H1 (cell line): ENCODE data around the gene ADARB2. TPM values are rescaled to one million over a fixed set of nuclear protein-coding genes. Genes with fewer than 3 reads are reported as not detected.

Source experiments
- CTCF ChIA-PET: fragments of 300-600 bp; sonication (Branson Sonifier 250); formaldehyde crosslinking; loops from one replicate; lab custom pipeline; 2021; ENCODE audit not compliant: partially characterized antibody; lab: Charles Lee
- POLR2A ChIA-PET: fragments of 300-600 bp; sonication (Branson Sonifier 250); formaldehyde crosslinking; loops from one replicate; lab custom pipeline; 2021; ENCODE audit warnings: inconsistent platforms; ENCODE audit not compliant: partially characterized antibody; lab: Charles Lee
- DNase-seq, 2 experiments: peaks; one replicate each; pipeline versions ENCODE4 v3.0.0 to v3.0.0-alpha.2; 2010 to 2022; ENCODE audit warnings: low spot score in 2 of 2, low read depth in 1 of 2, mixed read lengths in 1 of 2
- FAIRE-seq: peaks from 2 replicates; lab custom pipeline; 2011; peaks lifted over from hg19 to GRCh38; lab: Jason Lieb, UNC
- H2AFZ ChIP-seq: 2 replicates; pipeline ENCODE4 v1.8.1; 2012; ENCODE audit warnings: low read length, inconsistent platforms
- H2AK5ac ChIP-seq: 2 replicates; pipeline ENCODE4 v1.6.1; 2013; ENCODE audit warnings: low read depth, low read length
- H2BK120ac ChIP-seq: replicated peaks from 2 replicates; pipeline ENCODE3; 2013; ENCODE audit warnings: low read depth, low read length, inconsistent platforms
- H2BK12ac ChIP-seq: 2 replicates; pipeline ENCODE4 v1.6.1; 2013; ENCODE audit warnings: low read depth, low read length
- H2BK15ac ChIP-seq: 2 replicates; pipeline ENCODE4 v1.6.1; 2013; ENCODE audit warnings: low read length
- H2BK20ac ChIP-seq: 2 replicates; pipeline ENCODE4 v1.6.1; 2013; ENCODE audit warnings: low read length
- H2BK5ac ChIP-seq: 2 replicates; pipeline ENCODE4 v1.6.1; 2013; ENCODE audit warnings: low read depth, low read length
- H3K14ac ChIP-seq: 2 replicates; pipeline ENCODE4 v1.6.1; 2013; ENCODE audit warnings: inconsistent platforms; ENCODE audit not compliant: insufficient read length
- H3K18ac ChIP-seq: 2 replicates; pipeline ENCODE4 v1.6.1; 2013; ENCODE audit warnings: low read length; ENCODE audit errors: extremely low read depth
- H3K23ac ChIP-seq: 2 replicates; pipeline ENCODE4 v1.6.1; 2013; ENCODE audit warnings: inconsistent platforms; ENCODE audit not compliant: insufficient read length
- H3K23me2 ChIP-seq: 2 replicates; pipeline ENCODE4 v1.6.1; 2013; ENCODE audit warnings: low read depth, low read length
- H3K27ac ChIP-seq: 2 replicates; pipeline ENCODE4 v1.6.1; 2011; ENCODE audit warnings: low read depth, low read length, inconsistent platforms
- H3K27me3 ChIP-seq, 4 experiments: replicated peaks in 1 of 4; 1 replicate in 1 of 4; 2 replicates in 3 of 4; pipeline versions ENCODE4 v1.6.1 to v1.8.1; 2011 to 2013; ENCODE audit warnings: low read length in 3 of 4, mild to moderate bottlenecking in 3 of 4, inconsistent platforms in 2 of 4, mixed read lengths in 2 of 4, moderate library complexity in 1 of 4; ENCODE audit not compliant: control insufficient read depth in 3 of 4, insufficient read depth in 3 of 4; ENCODE audit errors: extremely low read depth in 1 of 4
- H3K36me3 ChIP-seq, 4 experiments: 2 replicates each; pipeline versions ENCODE4 v1.6.1 to v1.8.1; 2011 to 2013; ENCODE audit warnings: mild to moderate bottlenecking in 4 of 4, low read length in 3 of 4, moderate library complexity in 2 of 4, control low read depth in 1 of 4, inconsistent platforms in 1 of 4; ENCODE audit not compliant: insufficient read depth in 4 of 4, control insufficient read depth in 2 of 4
- H3K4ac ChIP-seq: replicated peaks from 2 replicates; pipeline ENCODE3; 2013; ENCODE audit warnings: low read length, low read depth, mixed read lengths, inconsistent platforms; ENCODE audit not compliant: insufficient read length
- H3K4me1 ChIP-seq, 4 experiments: replicated peaks in 1 of 4; 1 replicate in 1 of 4; 2 replicates in 3 of 4; pipeline versions ENCODE4 v1.6.1 to v1.8.1; 2011 to 2013; ENCODE audit warnings: low read length in 3 of 4, inconsistent platforms in 2 of 4, mixed read lengths in 1 of 4; ENCODE audit not compliant: insufficient read depth in 4 of 4, control insufficient read depth in 3 of 4
- H3K4me2 ChIP-seq, 2 experiments: 2 replicates each; pipeline versions ENCODE4 v1.6.1 to v1.8.1; 2011 to 2013; ENCODE audit warnings: low read depth in 2 of 2, low read length in 2 of 2, control low read depth in 1 of 2, inconsistent platforms in 1 of 2, mild to moderate bottlenecking in 1 of 2; ENCODE audit not compliant: insufficient read depth in 1 of 2
- H3K4me3 ChIP-seq, 4 experiments: fragments of 200-600, 300-600 bp in 1 of 4; sonication (generic), shearing (Covaris generic), sonication (Bioruptor Twin) in 1 of 4; 2 replicates each; pipeline versions ENCODE4 v1.5.1 to v1.8.1; 2011 to 2016; ENCODE audit warnings: low read length in 4 of 4, low read depth in 3 of 4, control low read depth in 2 of 4, inconsistent platforms in 2 of 4, mild to moderate bottlenecking in 2 of 4, mixed read lengths in 1 of 4, moderate library complexity in 1 of 4; ENCODE audit not compliant: insufficient read depth in 2 of 4; ENCODE audit errors: extremely low read depth in 1 of 4
- H3K56ac ChIP-seq: replicated peaks from 2 replicates; pipeline ENCODE3; 2013; ENCODE audit warnings: low read depth, mild to moderate bottlenecking, mixed read lengths, low read length, inconsistent platforms; ENCODE audit not compliant: insufficient read length
- H3K79me1 ChIP-seq: 2 replicates; pipeline ENCODE4 v1.6.1; 2013; ENCODE audit warnings: low read depth, low read length, control low read depth
- H3K79me2 ChIP-seq, 2 experiments: 2 replicates each; pipeline versions ENCODE4 v1.6.1 to v1.8.1; 2012 to 2013; ENCODE audit warnings: low read length in 2 of 2, mild to moderate bottlenecking in 2 of 2, inconsistent platforms in 1 of 2; ENCODE audit not compliant: insufficient read depth in 2 of 2, control insufficient read depth in 1 of 2
- H3K9ac ChIP-seq, 4 experiments: replicated peaks in 1 of 4; 1 replicate in 1 of 4; 2 replicates in 3 of 4; pipeline versions ENCODE4 v1.6.1 to v1.8.1; 2011 to 2013; ENCODE audit warnings: low read depth in 3 of 4, low read length in 3 of 4, control low read depth in 2 of 4, mild to moderate bottlenecking in 2 of 4, moderate library complexity in 2 of 4, inconsistent platforms in 1 of 4; ENCODE audit errors: extremely low read depth in 1 of 4
- H3K9me3 ChIP-seq, 2 experiments: 2 replicates each; pipeline versions ENCODE4 v1.6.1 to v1.8.1; 2012 to 2013; ENCODE audit warnings: mild to moderate bottlenecking in 2 of 2, moderate library complexity in 2 of 2, control low read depth in 1 of 2, inconsistent platforms in 1 of 2, low read depth in 1 of 2, low read length in 1 of 2, mixed read lengths in 1 of 2; ENCODE audit not compliant: insufficient read depth in 2 of 2
- H4K20me1 ChIP-seq, 2 experiments: replicated peaks in 1 of 2; 2 replicates each; pipeline versions ENCODE3 to v1.8.1; 2011 to 2013; ENCODE audit warnings: inconsistent platforms in 2 of 2, low read length in 2 of 2, mild to moderate bottlenecking in 1 of 2; ENCODE audit not compliant: insufficient read depth in 2 of 2, control insufficient read depth in 1 of 2
- H4K5ac ChIP-seq: 2 replicates; pipeline ENCODE4 v1.6.1; 2013; ENCODE audit warnings: low read length, low read depth, mixed read lengths, inconsistent platforms; ENCODE audit not compliant: insufficient read length
- H4K8ac ChIP-seq: 2 replicates; pipeline ENCODE4 v1.8.0; 2013; ENCODE audit warnings: mild to moderate bottlenecking, moderate library complexity, low read length, inconsistent platforms; ENCODE audit not compliant: insufficient read depth; ENCODE audit errors: extremely low read depth
- H4K91ac ChIP-seq: replicated peaks from 2 replicates; pipeline ENCODE3; 2013; ENCODE audit warnings: low read length, mixed read lengths, inconsistent platforms; ENCODE audit not compliant: insufficient read length
- CBX5 ChIP-seq: fragments of 300-800, 300-1000 bp; sonication (generic); IDR thresholded peaks from 2 replicates; pipeline ENCODE4 v1.7.1; 2016; ENCODE audit warnings: antibody characterized with exemption, low read length, low read depth
- GABPA ChIP-seq: IDR thresholded peaks from 2 replicates; pipeline ENCODE4 v1.6.1; 2011; ENCODE audit warnings: mild to moderate bottlenecking, low read length, moderate library complexity, borderline replicate concordance; ENCODE audit not compliant: insufficient read depth
- HDAC6 ChIP-seq: IDR thresholded peaks from one replicate; pipeline ENCODE4 v1.7.1; 2012; ENCODE audit warnings: low read depth, mild to moderate bottlenecking, inconsistent platforms, low read length, moderate library complexity
- WGBS, 2 experiments: shearing (Covaris generic) in 1 of 2; methylation state at CpG; one replicate each; pipeline versions ENCODE4 v1.1.6 to v1.1.7; 2013 to 2015; ENCODE audit warnings: low lambda C conversion rate in 2 of 2, mixed read lengths in 2 of 2, inconsistent platforms in 1 of 2, low coverage in 1 of 2, missing lambda C conversion rate in 1 of 2; ENCODE audit not compliant: insufficient replicate concordance in 2 of 2, insufficient coverage in 1 of 2, insufficient read length in 1 of 2; ENCODE audit errors: extremely low coverage in 1 of 2, missing lambda C conversion rate in 1 of 2; 5-methylcytosine and 5-hydroxymethylcytosine counted together
- polyA plus RNA-seq, 7 experiments: library from polyadenylated mRNA; depleted of rRNA in 3 of 7; stranded (reverse) in 5 of 7; unstranded in 2 of 7; fragments of >200 nt in 5 of 7; fragments of 200-250 nt in 2 of 7; gene quantifications; 1 replicate in 5 of 7; 2 replicates in 1 of 7; 4 replicates in 1 of 7; pipeline versions ENCODE4 v1.2.1 to v1.2.3, GENCODE V29; 2011 to 2013; ENCODE audit warnings: missing spikeins in 2 of 7, mixed read lengths in 2 of 7
- total RNA-seq: library from RNA; stranded (reverse); fragmentation: NEBNext Ultra II Directional; extraction: Animal tissue kit (Norgen Biotek cat#: 25700); gene quantifications from 2 replicates; pipeline ENCODE4 v1.2.1, GENCODE V29; 2021

ADARB2 gene
- total and polyA plus RNA-seq, 2 of the 8 experiments (the other 6 are each of a cell fraction or from before 2014, with no cell fraction given), result 2.2 to 2.8 TPM

DNA sequence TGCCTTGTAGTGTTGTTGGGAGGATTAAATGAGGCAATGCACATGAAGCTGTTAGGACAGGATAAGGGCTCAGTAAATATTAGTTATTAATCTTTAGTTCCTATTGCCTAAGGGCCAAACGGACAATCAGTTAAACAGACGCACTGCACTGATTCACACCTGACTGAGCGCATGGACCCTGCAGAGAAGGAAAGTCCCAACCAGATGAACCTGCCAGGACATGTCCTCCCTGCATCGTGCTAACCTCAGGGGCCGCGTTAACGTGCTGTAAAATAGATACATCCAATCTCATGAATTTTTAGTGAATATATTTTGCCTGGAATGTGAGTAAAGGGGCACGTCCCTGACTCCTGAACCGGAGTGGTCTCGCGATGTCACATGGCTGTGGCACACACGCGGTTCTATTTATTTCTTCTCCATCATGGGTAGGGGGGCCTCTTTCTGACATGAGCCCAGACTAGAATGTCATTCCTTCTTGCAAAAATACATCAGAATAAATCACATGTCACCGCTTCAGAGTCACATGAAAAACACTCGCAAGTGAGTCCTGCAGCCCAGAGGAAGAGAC is 12.3 kb downstream of the ADARB2 start:
- H3K9ac ChIP-seq, result no peak overlapping the region
- no peak overlapping the region for H2AFZ ChIP-seq
- H3K4me1 ChIP-seq, result no peaks in the 10 kb centered on the region; a peak in 3 of 7 replicates
- POLR2A ChIA-PET, result no interaction called here
- no peak overlapping the region for H3K14ac ChIP-seq
- no peaks in the 10 kb centered on the region for H3K79me2 ChIP-seq
- TF ChIP-seq GABPA, result no peak
- no peak for TF ChIP-seq HDAC6
- no peak for TF ChIP-seq CBX5
- H3K4me3 ChIP-seq, result no peak overlapping the region
- no peak overlapping the region for H3K23ac ChIP-seq
- no peak overlapping the region for H3K18ac ChIP-seq
- peaks cover 0 to 2% of the 10 kb centered on the region in 2 experiments for H4K20me1 ChIP-seq
- no peak overlapping the region for H2BK20ac ChIP-seq
- H3K4ac ChIP-seq, result no peak overlapping the region
- H4K8ac ChIP-seq, result no peak overlapping the region
- 93% methylated on average over 15 of the region's 15 CpGs; no CpG with 5 or more reads in 1 of the 2 experiments for WGBS, 2 experiments
- no peak for DNase-seq
- no peak overlapping the region for H2BK15ac ChIP-seq
- no peak overlapping the region for H3K56ac ChIP-seq
- H3K4me2 ChIP-seq, result no peak overlapping the region
- no peak for FAIRE-seq
- no peak overlapping the region for H2BK5ac ChIP-seq
- no peaks in the 10 kb centered on the region; a peak in 1 of 7 replicates for H3K27me3 ChIP-seq
- H2AK5ac ChIP-seq, result no peak overlapping the region; the same call in 1 of the 2 replicates
- no peak overlapping the region; the same call in 1 of the 2 replicates for H2BK12ac ChIP-seq
- no peaks in the 10 kb centered on the region for H3K9me3 ChIP-seq
- CTCF ChIA-PET, result no interaction called here
- no peaks in the 10 kb centered on the region for H3K23me2 ChIP-seq
- H2BK120ac ChIP-seq, result no peak overlapping the region
- H3K36me3 ChIP-seq, result no peaks in the 10 kb centered on the region
- no peak overlapping the region; the same call in 1 of the 2 replicates for H3K27ac ChIP-seq
- H3K79me1 ChIP-seq, result no peaks in the 10 kb centered on the region; the same call in 1 of the 2 replicates
- H4K5ac ChIP-seq, result no peak overlapping the region
- H4K91ac ChIP-seq, result peak overlapping the region; percentile 9
